ENCODE data around the gene TRHDE. TPM values are rescaled to one million over a fixed set of nuclear protein-coding genes. Genes with fewer than 3 reads are reported as not detected.

TRHDE gene
- total and polyA plus RNA-seq, 3 experiments from 2014 or later, result not detected

DNA sequence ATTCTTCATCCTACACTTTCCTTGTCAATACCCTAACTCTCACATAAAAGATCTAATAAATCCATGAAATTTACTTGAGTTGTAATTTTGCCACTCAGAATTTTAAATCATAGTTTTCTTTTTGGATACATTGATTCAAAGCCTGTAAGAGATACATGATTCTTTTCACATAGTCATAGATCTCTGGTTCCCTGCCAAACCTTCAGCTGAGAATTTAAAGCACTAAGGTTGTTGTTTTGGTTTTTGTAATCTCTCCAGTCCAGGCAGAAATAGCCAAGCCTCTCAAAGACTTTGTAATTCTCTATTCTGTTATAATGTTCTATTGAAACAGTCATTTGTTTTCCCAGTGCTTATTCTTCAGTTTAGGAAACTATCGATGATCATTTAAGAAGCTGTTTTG, 273.9 kb downstream of the TRHDE start:
- Histone ChIP-seq H3K9me3 (ENCODE audit: low read length) (no peaks in the 10 kb centered on the region), H3K27me3 (ENCODE audit: insufficient read depth, low read length, poor library complexity, severe bottlenecking) (no peaks in the 10 kb centered on the region), H3K36me3 (ENCODE audit: insufficient read depth, low read length) (no peaks in the 10 kb centered on the region), H3K27ac (ENCODE audit: low read depth, low read length) (no peak overlapping the region), H3K4me3 (ENCODE audit: low read length) (no peak overlapping the region), H3K4me1 (ENCODE audit: insufficient read depth, low read length) (no peaks in the 10 kb centered on the region)
- Mint-ChIP-seq H3K4me3 (no peak overlapping the region), H3K9me3 (peaks cover 2 to 11% (median 3%) of the 10 kb centered on the region in 5 donors), H3K27me3 (no peaks in the 10 kb centered on the region), H3K27ac (no peak overlapping the region), H3K4me1 (no peaks in the 10 kb centered on the region), H3K36me3 (no peaks in the 10 kb centered on the region)
- DNase-seq, result no peak
- CTCF ChIA-PET, result no interaction called here
- POLR2A ChIA-PET, result no interaction called here

GRCh38 chr12:72547573-72547972, 275.4 kb downstream of the TRHDE start:
- Histone ChIP-seq H3K9me3 (ENCODE audit: low read length) (no peaks in the 10 kb centered on the region), H3K36me3 (ENCODE audit: insufficient read depth, low read length) (no peaks in the 10 kb centered on the region), H3K27me3 (ENCODE audit: insufficient read depth, low read length, poor library complexity, severe bottlenecking) (no peaks in the 10 kb centered on the region), H3K4me1 (ENCODE audit: insufficient read depth, low read length) (no peaks in the 10 kb centered on the region), H3K4me3 (ENCODE audit: low read length) (no peak overlapping the region), H3K27ac (ENCODE audit: low read depth, low read length) (no peak overlapping the region)
- Mint-ChIP-seq H3K9me3 (peaks cover 3 to 15% (median 9%) of the 10 kb centered on the region in 5 donors), H3K27ac (no peak overlapping the region), H3K4me1 (no peaks in the 10 kb centered on the region), H3K27me3 (no peaks in the 10 kb centered on the region), H3K4me3 (no peak overlapping the region), H3K36me3 (no peaks in the 10 kb centered on the region)
- POLR2A ChIA-PET, result no interaction called here
- CTCF ChIA-PET, result no interaction called here
- no peak for DNase-seq

DNA sequence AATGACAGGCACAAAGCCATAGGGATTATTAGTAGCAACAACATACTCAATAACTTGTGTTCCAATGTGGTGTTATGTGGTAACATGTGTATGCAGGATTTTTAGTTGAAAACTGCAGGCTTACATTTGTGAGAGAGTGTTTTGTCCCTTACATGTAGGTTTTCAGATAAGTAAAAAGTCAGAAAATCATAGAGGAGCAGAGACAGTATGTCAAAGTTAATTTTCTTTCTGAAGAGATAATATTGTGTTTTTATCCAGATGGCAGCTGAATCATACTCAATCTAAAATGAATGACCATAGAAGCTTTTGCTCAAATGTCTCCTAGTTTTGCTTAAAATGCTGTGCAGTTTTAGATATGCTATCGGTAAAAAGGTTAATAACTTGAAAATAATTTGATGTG, 277.0 kb downstream of the TRHDE start:
- no peak overlapping the region for H3K27ac Mint-ChIP-seq
- peaks cover 0 to 15% (median 9%) of the 10 kb centered on the region in 5 donors for H3K9me3 Mint-ChIP-seq
- H3K27me3 Mint-ChIP-seq, result no peaks in the 10 kb centered on the region
- no peaks in the 10 kb centered on the region for H3K4me1 Mint-ChIP-seq
- CTCF ChIA-PET, result no interaction called here
- H3K4me1 ChIP-seq (ENCODE audit: insufficient read depth, low read length), result no peaks in the 10 kb centered on the region
- H3K4me3 Mint-ChIP-seq, result no peak overlapping the region
- POLR2A ChIA-PET, result no interaction called here
- no peaks in the 10 kb centered on the region for H3K27me3 ChIP-seq (ENCODE audit: insufficient read depth, low read length, poor library complexity, severe bottlenecking)
- H3K4me3 ChIP-seq (ENCODE audit: low read length), result no peak overlapping the region
- H3K36me3 Mint-ChIP-seq, result no peaks in the 10 kb centered on the region
- DNase-seq, result no peak
- H3K36me3 ChIP-seq (ENCODE audit: insufficient read depth, low read length), result no peaks in the 10 kb centered on the region
- no peak overlapping the region for H3K27ac ChIP-seq (ENCODE audit: low read depth, low read length)
- H3K9me3 ChIP-seq (ENCODE audit: low read length), result no peaks in the 10 kb centered on the region

DNA sequence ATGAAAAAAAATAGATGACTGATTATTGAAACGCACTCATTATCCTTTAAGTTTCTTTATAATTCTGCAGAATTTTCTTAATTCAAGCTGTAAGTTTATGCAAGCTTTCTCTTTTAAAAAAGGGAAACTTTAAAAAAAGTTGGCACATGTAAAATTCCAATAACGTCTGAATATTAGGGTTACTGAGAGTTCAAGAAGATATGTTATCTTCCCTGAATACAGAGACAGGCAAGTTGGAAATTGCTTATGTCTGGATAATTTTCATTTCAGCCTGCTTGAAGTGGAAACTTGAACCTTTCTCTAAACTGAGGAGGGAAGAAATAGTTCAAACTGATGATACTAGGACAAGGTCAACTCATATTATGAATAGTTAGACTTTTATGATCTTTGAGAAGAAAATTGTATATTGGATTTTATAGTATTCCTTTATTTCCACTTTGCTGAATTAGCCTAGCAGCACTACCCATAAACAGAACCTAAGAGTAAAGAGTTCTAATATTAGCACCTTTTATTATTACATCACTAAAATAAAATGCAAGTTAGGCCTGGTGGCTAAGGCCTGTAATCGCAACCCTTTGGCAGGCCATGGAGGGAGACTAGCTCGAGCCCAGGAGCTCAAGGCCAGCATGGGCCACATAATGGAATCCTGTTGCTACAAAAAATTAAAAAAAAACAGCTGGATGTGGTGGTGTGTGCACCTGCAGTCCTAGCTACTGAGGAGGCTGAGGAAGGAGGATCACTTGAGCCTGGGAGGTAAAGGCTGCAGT, 288.0 kb downstream of the TRHDE start:
- ChIA-PET CTCF (no interaction called here), POLR2A (no interaction called here)
- no peak for DNase-seq
- H3K4me1 Mint-ChIP-seq, result no peaks in the 10 kb centered on the region
- H3K36me3 Mint-ChIP-seq, result no peaks in the 10 kb centered on the region
- H3K9me3 Mint-ChIP-seq, result peaks cover 0 to 7% (median 2%) of the 10 kb centered on the region in 5 donors
- H3K9me3 ChIP-seq (ENCODE audit: low read length), result no peaks in the 10 kb centered on the region
- H3K4me3 Mint-ChIP-seq, result no peak overlapping the region
- no peak overlapping the region for H3K4me3 ChIP-seq (ENCODE audit: low read length)
- H3K4me1 ChIP-seq (ENCODE audit: insufficient read depth, low read length), result no peaks in the 10 kb centered on the region
- H3K27ac ChIP-seq (ENCODE audit: low read depth, low read length), result no peak overlapping the region
- no peak overlapping the region for H3K27ac Mint-ChIP-seq
- H3K27me3 Mint-ChIP-seq, result no peaks in the 10 kb centered on the region
- no peaks in the 10 kb centered on the region for H3K36me3 ChIP-seq (ENCODE audit: insufficient read depth, low read length)
- no peaks in the 10 kb centered on the region for H3K27me3 ChIP-seq (ENCODE audit: insufficient read depth, low read length, poor library complexity, severe bottlenecking)

GRCh38 chr12:72570601-72571000, 298.4 kb downstream of the TRHDE start:
- Mint-ChIP-seq H3K27ac (no peak overlapping the region), H3K4me1 (no peaks in the 10 kb centered on the region), H3K4me3 (no peak overlapping the region), H3K9me3 (peaks cover 2 to 26% (median 5%) of the 10 kb centered on the region in 5 donors), H3K36me3 (no peaks in the 10 kb centered on the region), H3K27me3 (no peaks in the 10 kb centered on the region)
- Histone ChIP-seq H3K36me3 (ENCODE audit: insufficient read depth, low read length) (no peaks in the 10 kb centered on the region), H3K27me3 (ENCODE audit: insufficient read depth, low read length, poor library complexity, severe bottlenecking) (no peaks in the 10 kb centered on the region), H3K27ac (ENCODE audit: low read depth, low read length) (no peak overlapping the region), H3K4me3 (ENCODE audit: low read length) (no peak overlapping the region), H3K9me3 (ENCODE audit: low read length) (no peaks in the 10 kb centered on the region), H3K4me1 (ENCODE audit: insufficient read depth, low read length) (no peaks in the 10 kb centered on the region)
- CTCF ChIA-PET, result no interaction called here
- no peak for DNase-seq
- POLR2A ChIA-PET, result no interaction called here

GRCh38 chr12:72574138-72574537, 302.0 kb downstream of the TRHDE start:
- DNase-seq, result no peak
- CTCF ChIA-PET, result no interaction called here

DNA sequence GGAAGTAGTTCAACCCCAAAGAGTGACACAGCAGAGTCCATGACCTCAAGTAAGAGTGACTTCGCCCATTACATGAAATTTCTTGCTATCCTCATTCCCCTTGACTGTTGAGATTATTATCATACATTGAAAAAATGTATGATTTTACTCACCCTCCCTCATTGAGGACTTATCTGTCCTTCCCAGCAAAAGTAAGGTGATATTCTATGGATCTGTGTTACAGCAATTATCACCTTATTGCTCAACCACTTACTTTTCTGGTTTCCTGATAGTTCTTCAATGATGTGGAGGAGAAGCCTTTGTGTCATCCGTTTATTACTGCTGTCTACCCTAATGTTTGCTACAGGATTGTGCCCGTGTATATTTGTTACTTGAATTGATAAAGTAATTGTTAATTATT, 306.2 kb downstream of the TRHDE start:
- no peaks in the 10 kb centered on the region for H3K4me1 ChIP-seq (ENCODE audit: insufficient read depth, low read length)
- Mint-ChIP-seq H3K9me3 (peaks cover 0 to 23% (median 2%) of the 10 kb centered on the region in 5 donors), H3K27me3 (no peaks in the 10 kb centered on the region), H3K4me1 (no peaks in the 10 kb centered on the region), H3K27ac (no peak overlapping the region), H3K36me3 (no peaks in the 10 kb centered on the region), H3K4me3 (no peak overlapping the region)
- no peak for DNase-seq
- POLR2A ChIA-PET, result no interaction called here
- H3K27me3 ChIP-seq (ENCODE audit: insufficient read depth, low read length, poor library complexity, severe bottlenecking), result no peaks in the 10 kb centered on the region
- CTCF ChIA-PET, result no interaction called here
- H3K4me3 ChIP-seq (ENCODE audit: low read length), result no peak overlapping the region
- H3K27ac ChIP-seq (ENCODE audit: low read depth, low read length), result no peak overlapping the region
- no peaks in the 10 kb centered on the region for H3K36me3 ChIP-seq (ENCODE audit: insufficient read depth, low read length)
- no peaks in the 10 kb centered on the region for H3K9me3 ChIP-seq (ENCODE audit: low read length)

More at GRCh38 chr12:72574138-72574537, 302.0 kb downstream of the TRHDE start:
- Histone ChIP-seq H3K27ac (ENCODE audit: low read depth, low read length) (no peak overlapping the region), H3K4me1 (ENCODE audit: insufficient read depth, low read length) (no peaks in the 10 kb centered on the region), H3K36me3 (ENCODE audit: insufficient read depth, low read length) (no peaks in the 10 kb centered on the region), H3K27me3 (ENCODE audit: insufficient read depth, low read length, poor library complexity, severe bottlenecking) (no peaks in the 10 kb centered on the region), H3K9me3 (ENCODE audit: low read length) (no peaks in the 10 kb centered on the region), H3K4me3 (ENCODE audit: low read length) (no peak overlapping the region)
- no peak overlapping the region for H3K27ac Mint-ChIP-seq
- POLR2A ChIA-PET, result no interaction called here
- no peaks in the 10 kb centered on the region for H3K27me3 Mint-ChIP-seq
- H3K9me3 Mint-ChIP-seq, result peaks cover 0 to 11% (median 5%) of the 10 kb centered on the region in 5 donors
- H3K36me3 Mint-ChIP-seq, result no peaks in the 10 kb centered on the region
- no peaks in the 10 kb centered on the region for H3K4me1 Mint-ChIP-seq
- no peak overlapping the region for H3K4me3 Mint-ChIP-seq

GRCh38 chr12:72586456-72586855, 314.3 kb downstream of the TRHDE start:
- Histone ChIP-seq H3K4me3 (ENCODE audit: low read length) (no peak overlapping the region), H3K4me1 (ENCODE audit: insufficient read depth, low read length) (no peaks in the 10 kb centered on the region), H3K9me3 (ENCODE audit: low read length) (no peaks in the 10 kb centered on the region), H3K36me3 (ENCODE audit: insufficient read depth, low read length) (no peaks in the 10 kb centered on the region), H3K27me3 (ENCODE audit: insufficient read depth, low read length, poor library complexity, severe bottlenecking) (no peaks in the 10 kb centered on the region), H3K27ac (ENCODE audit: low read depth, low read length) (no peak overlapping the region)
- no peaks in the 10 kb centered on the region for H3K4me1 Mint-ChIP-seq
- no peak overlapping the region for H3K27ac Mint-ChIP-seq
- H3K4me3 Mint-ChIP-seq, result no peak overlapping the region
- ChIA-PET CTCF (no interaction called here), POLR2A (no interaction called here)
- H3K36me3 Mint-ChIP-seq, result no peaks in the 10 kb centered on the region
- H3K9me3 Mint-ChIP-seq, result peaks cover 4 to 22% (median 8%) of the 10 kb centered on the region in 5 donors
- no peaks in the 10 kb centered on the region for H3K27me3 Mint-ChIP-seq
- DNase-seq, result no peak
